ENCODE measurements around the gene CGB1.
"Not testable (repeated sequence)": the region's sequence is repeated elsewhere in the genome, so short reads cannot be mapped to it uniquely, and the experiment has no call there.

GRCh38 chr19:49049834-49050233 is 13.1 kb upstream of the CGB1 start:
- TF ChIP-seq, protein P1, sequence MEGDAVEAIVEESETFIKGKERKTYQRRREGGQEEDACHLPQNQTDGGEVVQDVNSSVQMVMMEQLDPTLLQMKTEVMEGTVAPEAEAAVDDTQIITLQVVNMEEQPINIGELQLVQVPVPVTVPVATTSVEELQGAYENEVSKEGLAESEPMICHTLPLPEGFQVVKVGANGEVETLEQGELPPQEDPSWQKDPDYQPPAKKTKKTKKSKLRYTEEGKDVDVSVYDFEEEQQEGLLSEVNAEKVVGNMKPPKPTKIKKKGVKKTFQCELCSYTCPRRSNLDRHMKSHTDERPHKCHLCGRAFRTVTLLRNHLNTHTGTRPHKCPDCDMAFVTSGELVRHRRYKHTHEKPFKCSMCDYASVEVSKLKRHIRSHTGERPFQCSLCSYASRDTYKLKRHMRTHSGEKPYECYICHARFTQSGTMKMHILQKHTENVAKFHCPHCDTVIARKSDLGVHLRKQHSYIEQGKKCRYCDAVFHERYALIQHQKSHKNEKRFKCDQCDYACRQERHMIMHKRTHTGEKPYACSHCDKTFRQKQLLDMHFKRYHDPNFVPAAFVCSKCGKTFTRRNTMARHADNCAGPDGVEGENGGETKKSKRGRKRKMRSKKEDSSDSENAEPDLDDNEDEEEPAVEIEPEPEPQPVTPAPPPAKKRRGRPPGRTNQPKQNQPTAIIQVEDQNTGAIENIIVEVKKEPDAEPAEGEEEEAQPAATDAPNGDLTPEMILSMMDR (optimal IDR thresholded peaks at IDR 0.05 in 1 of 3, IDR thresholded peaks at IDR 0.05 in 1 of 3, conservative IDR thresholded peaks at IDR 0.05 in 1 of 3; ENCODE audit: extremely low read depth in 1 of 3, insufficient read depth in 2 of 3, low read length in 3 of 3) = not testable (repeated sequence)
- not testable (repeated sequence) for TF ChIP-seq EZH2 (IDR thresholded peaks at IDR 0.05; ENCODE audit: low read length)
